Measurements from ENCODE around the gene GRIK2. TPM values are rescaled to one million over a fixed set of nuclear protein-coding genes. Genes with fewer than 3 reads are reported as not detected.

Gene GRIK2
- total RNA-seq, 1 experiment from 2014 or later, result 6.6 TPM

GRCh38 chr6:101433141-101433540, 39.6 kb downstream of the GRIK2 start:
- no peak for ATAC-seq
- Histone ChIP-seq H3K4me1 (ENCODE audit: control insufficient read depth, insufficient read depth, low read length) (no peaks in the 10 kb centered on the region), H3K36me3 (ENCODE audit: control insufficient read depth, insufficient read depth, low read length) (no peaks in the 10 kb centered on the region), H3K4me3 (ENCODE audit: low read depth in 2 of 2, low read length in 2 of 2) (no peak overlapping the region), H3K9me3 (ENCODE audit: control insufficient read depth, insufficient read depth, low read depth, low read length) (no peaks in the 10 kb centered on the region), H3K27ac (ENCODE audit: low read length) (no peak overlapping the region), H3K27me3 (ENCODE audit: control insufficient read depth, insufficient read depth, low read length) (no peaks in the 10 kb centered on the region)
- no peak for TF ChIP-seq CTCF (IDR thresholded peaks at IDR 0.05)
- TF ChIP-seq POLR2AphosphoS5 (IDR thresholded peaks at IDR 0.05; ENCODE audit: low read depth, low read length), result no peak
- no peak for TF ChIP-seq TCF7L2 (IDR thresholded peaks at IDR 0.05; ENCODE audit: low read depth, low read length)
- TF ChIP-seq SIN3A (IDR thresholded peaks at IDR 0.05; ENCODE audit: borderline replicate concordance, insufficient read depth, low read depth, low read length), result no peak
- no peak for TF ChIP-seq REST (IDR thresholded peaks at IDR 0.05; ENCODE audit: insufficient read depth in 1 of 2, low read depth in 2 of 2, low read length in 1 of 2)
- no TSS peak for BruUV-seq (replicated peaks)
- ChIA-PET POLR2A (no interaction called here), CTCF (no interaction called here)
- in situ Hi-C loops (cut with HindIII; ENCODE audit: low pct_unique_long_range_greater_than_20kb, low sequenced_read_pairs) (no loop called here), intact Hi-C loops (cut with micrococcal nuclease; ENCODE audit: unreplicated experiment) (no loop called here)
- DNase-seq (ENCODE audit: low read depth, low spot score), result no peak

- H3K9me3 ChIP-seq (ENCODE audit: control insufficient read depth, insufficient read depth, low read depth, low read length), result no peaks in the 10 kb centered on the region
- H3K36me3 ChIP-seq (ENCODE audit: control insufficient read depth, insufficient read depth, low read length), result no peaks in the 10 kb centered on the region
- TF ChIP-seq POLR2AphosphoS5 (IDR thresholded peaks at IDR 0.05; ENCODE audit: low read depth, low read length) (no peak), SIN3A (IDR thresholded peaks at IDR 0.05; ENCODE audit: borderline replicate concordance, insufficient read depth, low read depth, low read length) (no peak), CTCF (IDR thresholded peaks at IDR 0.05) (no peak), REST (IDR thresholded peaks at IDR 0.05; ENCODE audit: insufficient read depth in 1 of 2, low read depth in 2 of 2, low read length in 1 of 2) (no peak), TCF7L2 (IDR thresholded peaks at IDR 0.05; ENCODE audit: low read depth, low read length) (no peak)
- H3K27me3 ChIP-seq (ENCODE audit: control insufficient read depth, insufficient read depth, low read length), result no peaks in the 10 kb centered on the region
- no peak overlapping the region for H3K4me3 ChIP-seq (ENCODE audit: low read depth in 2 of 2, low read length in 2 of 2)
- BruUV-seq (replicated peaks), result no TSS peak
- intact Hi-C loops (cut with micrococcal nuclease; ENCODE audit: unreplicated experiment) (no loop called here), in situ Hi-C loops (cut with HindIII; ENCODE audit: low pct_unique_long_range_greater_than_20kb, low sequenced_read_pairs) (no loop called here)
- ChIA-PET POLR2A (no interaction called here), CTCF (no interaction called here)
- ATAC-seq, result no peak
- no peak overlapping the region for H3K27ac ChIP-seq (ENCODE audit: low read length)
- no peaks in the 10 kb centered on the region for H3K4me1 ChIP-seq (ENCODE audit: control insufficient read depth, insufficient read depth, low read length)
- DNase-seq (ENCODE audit: low read depth, low spot score), result no peak
These were observed 41.1 kb downstream of the GRIK2 start for GRCh38 chr6:101434601-101435000.
